Activated naive CD8-positive, alpha-beta T cell treated with anti-CD3 and anti-CD28 coated beads, Interleukin-2, amount 50 U/mL, for 24 hours (primary cell): ENCODE results near the gene BARHL1.

Source experiments
- ATAC-seq: fragments of 150-1000 bp; cut with Tn5 transposase; one replicate; pipeline ENCODE4 v1.10.0; 2021
- DNase-seq: peaks from one replicate; pipeline ENCODE4 v3.0.0; 2021
- H3K27ac Mint-ChIP-seq: one replicate; pipeline ENCODE4 v1.8.0; 2021; ENCODE audit warnings: mild to moderate bottlenecking, mixed read lengths
- H3K27me3 Mint-ChIP-seq: one replicate; pipeline ENCODE4 v1.8.0; 2021; ENCODE audit warnings: mixed read lengths
- H3K36me3 Mint-ChIP-seq: one replicate; pipeline ENCODE4 v1.8.0; 2021; ENCODE audit warnings: low read depth, mixed read lengths
- H3K4me1 Mint-ChIP-seq: one replicate; pipeline ENCODE4 v1.8.0; 2021; ENCODE audit warnings: mixed read lengths
- H3K4me3 Mint-ChIP-seq: one replicate; pipeline ENCODE4 v1.8.0; 2021; ENCODE audit warnings: mild to moderate bottlenecking, moderate library complexity, mixed read lengths
- H3K9me3 Mint-ChIP-seq: one replicate; pipeline ENCODE4 v1.8.0; 2021; ENCODE audit warnings: mixed read lengths

Gene BARHL1

GRCh38 chr9:132582276-132582785 lies at the start of gene BARHL1:
BARHL1 (plus strand) TSS chr9:132582606; CDS start chr9:132582798, 192 bp downstream.
- H3K27ac Mint-ChIP-seq = peak within 1 kb of the TSS; percentile 52
- ATAC-seq (no peak), DNase-seq (no peak)
- peaks cover 79% of the 10 kb centered on the region for H3K27me3 Mint-ChIP-seq
- H3K4me1 Mint-ChIP-seq = peaks cover 12% of the 10 kb centered on the region
- peak within 1 kb of the TSS; percentile 72 for H3K4me3 Mint-ChIP-seq
- no peaks in the 10 kb centered on the region for H3K9me3 Mint-ChIP-seq
- H3K36me3 Mint-ChIP-seq = peaks cover 2% of the 10 kb centered on the region

GRCh38 chr9:132534832-132535231 lies 47.6 kb upstream of the BARHL1 start:
- no peaks in the 10 kb centered on the region for H3K36me3 Mint-ChIP-seq
- H3K9me3 Mint-ChIP-seq = peaks cover 8% of the 10 kb centered on the region
- DNase-seq = no peak
- H3K4me3 Mint-ChIP-seq = no peak overlapping the region
- ATAC-seq = no peak
- peaks cover 17% of the 10 kb centered on the region for H3K27me3 Mint-ChIP-seq
- no peak overlapping the region for H3K27ac Mint-ChIP-seq
- H3K4me1 Mint-ChIP-seq = no peaks in the 10 kb centered on the region

GRCh38 chr9:132536124-132536523 lies 46.3 kb upstream of the BARHL1 start:
- Mint-ChIP-seq H3K36me3 (no peaks in the 10 kb centered on the region), H3K9me3 (peaks cover 8% of the 10 kb centered on the region), H3K4me1 (no peaks in the 10 kb centered on the region), H3K27ac (no peak overlapping the region), H3K27me3 (peaks cover 10% of the 10 kb centered on the region), H3K4me3 (no peak overlapping the region)
- no peak for DNase-seq
- ATAC-seq = no peak

- ATAC-seq (no peak), DNase-seq (no peak)
- H3K4me3 Mint-ChIP-seq = no peak overlapping the region
- peaks cover under 1% of the 10 kb centered on the region for H3K27me3 Mint-ChIP-seq
- peaks cover 8% of the 10 kb centered on the region for H3K9me3 Mint-ChIP-seq
- H3K36me3 Mint-ChIP-seq = no peaks in the 10 kb centered on the region
- H3K27ac Mint-ChIP-seq = no peak overlapping the region
- H3K4me1 Mint-ChIP-seq = no peaks in the 10 kb centered on the region
These were observed 45.1 kb upstream of the BARHL1 start for GRCh38 chr9:132537352-132537751.

GRCh38 chr9:132538071-132538470 lies 44.3 kb upstream of the BARHL1 start:
- H3K27me3 Mint-ChIP-seq = no peaks in the 10 kb centered on the region
- H3K9me3 Mint-ChIP-seq = peaks cover 8% of the 10 kb centered on the region
- no peak overlapping the region for H3K27ac Mint-ChIP-seq
- ATAC-seq = no peak
- H3K36me3 Mint-ChIP-seq = no peaks in the 10 kb centered on the region
- DNase-seq = no peak
- no peak overlapping the region for H3K4me3 Mint-ChIP-seq
- H3K4me1 Mint-ChIP-seq = no peaks in the 10 kb centered on the region

GRCh38 chr9:132539096-132539495 lies 43.3 kb upstream of the BARHL1 start:
- H3K27me3 Mint-ChIP-seq = no peaks in the 10 kb centered on the region
- no peaks in the 10 kb centered on the region for H3K36me3 Mint-ChIP-seq
- peaks cover 8% of the 10 kb centered on the region for H3K9me3 Mint-ChIP-seq
- ATAC-seq (no peak), DNase-seq (no peak)
- H3K4me1 Mint-ChIP-seq = no peaks in the 10 kb centered on the region
- H3K27ac Mint-ChIP-seq = no peak overlapping the region
- no peak overlapping the region for H3K4me3 Mint-ChIP-seq

GRCh38 chr9:132541051-132541450 lies 41.4 kb upstream of the BARHL1 start:
- DNase-seq = no peak
- Mint-ChIP-seq H3K4me1 (no peaks in the 10 kb centered on the region), H3K4me3 (no peak overlapping the region), H3K36me3 (no peaks in the 10 kb centered on the region), H3K9me3 (no peaks in the 10 kb centered on the region), H3K27me3 (peaks cover 10% of the 10 kb centered on the region), H3K27ac (no peak overlapping the region)
- ATAC-seq = no peak

GRCh38 chr9:132541870-132542830 lies 40.3 kb upstream of the BARHL1 start:
- no peaks in the 10 kb centered on the region for H3K4me1 Mint-ChIP-seq
- ATAC-seq (no peak), DNase-seq (no peak)
- no peak overlapping the region for H3K27ac Mint-ChIP-seq
- peaks cover 16% of the 10 kb centered on the region for H3K27me3 Mint-ChIP-seq
- no peaks in the 10 kb centered on the region for H3K36me3 Mint-ChIP-seq
- H3K9me3 Mint-ChIP-seq = no peaks in the 10 kb centered on the region
- no peak overlapping the region for H3K4me3 Mint-ChIP-seq

GRCh38 chr9:132543251-132543650 lies 39.2 kb upstream of the BARHL1 start:
- Mint-ChIP-seq H3K4me1 (no peaks in the 10 kb centered on the region), H3K27ac (no peak overlapping the region), H3K4me3 (no peak overlapping the region), H3K36me3 (no peaks in the 10 kb centered on the region), H3K27me3 (peaks cover 16% of the 10 kb centered on the region), H3K9me3 (no peaks in the 10 kb centered on the region)
- DNase-seq (no peak), ATAC-seq (no peak)

- Mint-ChIP-seq H3K4me1 (no peaks in the 10 kb centered on the region), H3K9me3 (no peaks in the 10 kb centered on the region), H3K27me3 (peaks cover 16% of the 10 kb centered on the region), H3K4me3 (no peak overlapping the region), H3K27ac (no peak overlapping the region), H3K36me3 (no peaks in the 10 kb centered on the region)
- DNase-seq (no peak), ATAC-seq (no peak)
These were observed 38.4 kb upstream of the BARHL1 start for GRCh38 chr9:132543960-132544359.

GRCh38 chr9:132545578-132545977 lies 36.8 kb upstream of the BARHL1 start:
- no peak for DNase-seq
- H3K27ac Mint-ChIP-seq = no peak overlapping the region
- H3K4me1 Mint-ChIP-seq = no peaks in the 10 kb centered on the region
- ATAC-seq = no peak
- H3K4me3 Mint-ChIP-seq = no peak overlapping the region
- H3K27me3 Mint-ChIP-seq = peaks cover 16% of the 10 kb centered on the region
- no peaks in the 10 kb centered on the region for H3K9me3 Mint-ChIP-seq
- no peaks in the 10 kb centered on the region for H3K36me3 Mint-ChIP-seq

- Mint-ChIP-seq H3K27ac (no peak overlapping the region), H3K36me3 (no peaks in the 10 kb centered on the region), H3K9me3 (no peaks in the 10 kb centered on the region), H3K27me3 (peaks cover 19% of the 10 kb centered on the region), H3K4me3 (no peak overlapping the region), H3K4me1 (no peaks in the 10 kb centered on the region)
- DNase-seq (no peak), ATAC-seq (no peak)
These were observed 36.0 kb upstream of the BARHL1 start for GRCh38 chr9:132546148-132547051.

GRCh38 chr9:132547052-132547431 lies 35.4 kb upstream of the BARHL1 start:
- no peaks in the 10 kb centered on the region for H3K9me3 Mint-ChIP-seq
- peaks cover 20% of the 10 kb centered on the region for H3K27me3 Mint-ChIP-seq
- H3K27ac Mint-ChIP-seq = no peak overlapping the region
- H3K4me3 Mint-ChIP-seq = no peak overlapping the region
- no peaks in the 10 kb centered on the region for H3K4me1 Mint-ChIP-seq
- ATAC-seq = no peak
- DNase-seq = no peak
- H3K36me3 Mint-ChIP-seq = no peaks in the 10 kb centered on the region

GRCh38 chr9:132547436-132547835 lies 35.0 kb upstream of the BARHL1 start:
- no peak for ATAC-seq
- no peak for DNase-seq
- H3K27me3 Mint-ChIP-seq = peaks cover 20% of the 10 kb centered on the region

More at GRCh38 chr9:132547436-132547835, 35.0 kb upstream of the BARHL1 start:
- Mint-ChIP-seq H3K36me3 (no peaks in the 10 kb centered on the region), H3K4me3 (no peak overlapping the region), H3K27ac (no peak overlapping the region), H3K9me3 (no peaks in the 10 kb centered on the region), H3K4me1 (no peaks in the 10 kb centered on the region)
